Hematopoietic multipotent progenitor cell (in vitro differentiated cells): ENCODE measurements around the gene GRPR. TPM values are rescaled to one million over a fixed set of nuclear protein-coding genes. Genes with fewer than 3 reads are reported as not detected.
"Not testable (repeated sequence)": the region's sequence is repeated elsewhere in the genome, so short reads cannot be mapped to it uniquely, and the experiment has no call there.

Experiments
- DNase-seq, 3 donors: peaks; one replicate each; pipeline ENCODE4 v3.0.0-alpha.2; 2011 to 2015; ENCODE audit warnings: low read depth in 2 of 3, low spot score in 2 of 3
- total RNA-seq: library from RNA; depleted of rRNA; stranded (reverse); fragments of >200 nt; gene quantifications from one replicate; pipeline ENCODE4 v1.2.3, GENCODE V29; 2012

GRPR gene
- total RNA-seq, 1 donor, result 0.27 TPM

DNA sequence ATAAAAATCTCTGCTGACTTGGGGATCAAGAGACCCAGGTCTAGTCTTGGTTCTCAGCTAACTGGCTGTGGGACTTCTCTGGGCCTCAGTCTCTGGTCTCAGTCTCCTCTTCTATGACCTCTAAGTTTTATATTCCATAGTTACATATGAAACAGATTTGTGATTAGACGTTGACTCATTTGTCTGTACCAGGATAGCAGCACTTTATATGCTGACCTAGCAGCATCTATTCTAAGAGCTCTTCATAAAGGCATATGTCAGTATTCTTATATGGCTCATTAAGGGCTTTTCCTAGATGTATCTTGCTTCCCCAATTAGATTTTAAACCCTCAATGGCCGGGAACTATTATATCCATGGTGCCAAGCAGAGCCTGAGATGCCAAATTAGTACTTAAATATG lies 12.7 kb downstream of the GRPR start:
- no peak for DNase-seq

DNA sequence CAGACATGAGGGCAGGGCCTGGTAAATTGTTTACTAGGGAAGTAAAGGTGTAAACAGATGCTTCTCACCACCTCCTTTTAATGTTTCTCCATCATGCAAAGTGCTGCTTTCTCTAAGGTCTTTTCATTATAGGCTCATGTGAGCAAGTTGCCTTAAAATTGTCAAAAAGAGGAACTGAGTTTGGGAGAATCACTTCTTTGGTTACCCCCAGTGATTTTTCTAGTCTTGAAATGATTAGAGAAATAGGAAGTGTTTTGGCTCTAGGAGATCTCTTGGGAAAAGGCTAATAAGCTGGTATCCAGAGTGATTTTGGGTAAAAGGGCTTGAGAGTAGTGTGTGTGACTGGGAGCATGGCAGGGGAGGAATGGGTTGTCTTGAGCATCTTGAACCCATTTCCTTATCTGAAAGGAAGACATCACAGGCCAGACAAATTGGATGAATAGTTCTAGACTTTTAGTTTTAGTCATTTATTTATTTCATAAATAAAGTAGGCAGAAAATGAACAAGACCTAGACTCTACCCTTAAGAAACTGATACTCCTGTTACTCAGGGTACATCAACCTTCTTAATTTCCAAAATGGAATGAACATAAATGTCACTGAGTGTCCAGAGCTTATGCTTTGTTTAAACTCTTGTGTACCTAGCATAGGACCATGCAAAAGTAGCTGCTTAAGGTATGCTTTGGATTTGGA lies 14.2 kb downstream of the GRPR start:
- peak in 1 of 3 donors; percentile 24 for DNase-seq

DNA sequence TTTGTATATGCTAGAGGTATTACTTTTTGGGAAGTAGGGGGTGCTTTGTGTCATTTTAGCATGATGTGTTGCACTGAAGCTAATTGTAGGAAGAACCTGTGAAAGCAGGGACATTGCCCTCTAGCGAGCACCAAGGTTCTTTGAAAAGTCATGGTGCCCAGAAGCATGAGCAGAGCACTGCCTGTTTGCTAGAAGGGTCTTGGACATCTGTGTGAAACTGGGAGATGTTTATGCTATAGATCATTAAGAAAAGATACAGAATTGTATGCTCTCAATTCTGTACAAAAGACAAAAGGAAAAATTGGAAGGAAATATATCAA lies 14.7 kb downstream of the GRPR start:
- DNase-seq, result peak in 1 of 3 donors; percentile 6

DNA sequence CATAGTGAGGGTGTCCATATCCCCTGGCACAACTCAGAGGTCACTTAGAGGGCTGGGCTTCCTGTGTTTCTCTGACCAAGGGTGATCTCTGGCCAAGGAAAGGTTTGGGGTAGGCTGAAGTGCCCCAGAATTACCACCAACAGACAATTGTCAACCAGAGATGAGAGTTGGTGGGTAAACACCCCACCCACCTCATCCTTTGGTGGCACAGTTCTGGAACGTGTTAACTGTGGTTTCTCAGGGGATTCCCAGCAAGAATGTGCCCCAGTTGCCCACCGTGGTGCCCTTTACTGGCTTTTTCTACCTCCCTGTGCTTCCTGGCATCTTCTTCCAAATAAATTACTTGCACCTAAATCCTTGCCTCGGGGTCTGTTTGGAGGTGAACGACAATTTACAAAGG lies 17.1 kb downstream of the GRPR start:
- DNase-seq, result no peak

DNA sequence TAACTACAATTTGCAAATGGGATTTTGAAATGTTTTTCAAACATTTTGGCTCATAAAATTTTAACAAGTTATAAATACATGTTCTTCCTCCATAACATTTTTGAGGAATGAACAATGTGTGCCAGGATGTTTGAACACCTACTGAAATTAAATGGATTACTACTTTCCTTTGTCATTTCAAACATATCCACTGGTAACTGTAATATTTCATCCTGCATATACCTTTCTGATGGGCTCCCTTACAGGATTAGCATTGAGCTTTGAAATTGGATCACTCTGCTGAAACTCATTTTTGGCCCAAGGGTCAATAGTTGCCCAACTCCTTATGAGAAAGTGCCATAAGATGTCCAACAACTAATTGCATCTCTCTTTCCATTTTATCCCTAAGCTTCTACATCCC lies 17.6 kb downstream of the GRPR start:
- no peak for DNase-seq

DNA sequence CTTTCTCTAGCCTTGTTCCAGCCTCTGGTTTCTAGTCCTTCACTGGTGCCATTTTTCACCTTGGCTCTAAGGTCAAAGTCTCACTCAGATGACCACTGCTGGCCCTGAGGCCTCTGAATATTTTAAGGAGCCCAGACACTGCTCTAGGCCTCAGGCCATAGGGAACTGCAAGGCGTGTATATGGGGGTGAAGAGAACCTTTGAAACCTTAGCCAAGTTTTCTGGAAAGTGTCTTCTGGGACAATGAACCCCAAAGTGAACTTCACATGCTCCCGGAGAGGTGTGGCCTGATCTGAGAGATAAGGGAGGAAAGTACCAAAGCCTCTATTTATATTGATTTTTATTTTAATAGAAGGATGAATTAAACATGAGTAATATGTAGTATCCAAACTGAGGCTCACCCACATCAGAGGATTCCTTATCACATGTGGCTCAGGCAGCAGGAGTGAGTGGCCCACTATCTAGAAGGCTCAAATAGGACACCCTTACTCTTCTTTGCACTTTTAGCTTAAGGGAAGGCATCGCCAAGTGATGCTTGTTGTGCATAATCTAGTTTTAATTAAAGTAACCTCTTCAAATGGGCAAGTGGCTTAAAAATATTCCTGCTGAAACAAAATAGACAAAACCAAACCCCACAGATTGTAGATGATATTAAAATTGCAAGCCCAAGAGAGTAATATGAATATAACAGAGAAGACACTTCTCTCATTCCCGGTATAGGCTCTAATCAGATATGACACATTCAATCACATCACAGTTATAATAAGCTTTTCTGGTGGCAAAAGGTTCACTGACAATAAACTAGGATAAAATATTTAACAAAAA lies 18.3 kb downstream of the GRPR start:
- no peak for DNase-seq

DNA sequence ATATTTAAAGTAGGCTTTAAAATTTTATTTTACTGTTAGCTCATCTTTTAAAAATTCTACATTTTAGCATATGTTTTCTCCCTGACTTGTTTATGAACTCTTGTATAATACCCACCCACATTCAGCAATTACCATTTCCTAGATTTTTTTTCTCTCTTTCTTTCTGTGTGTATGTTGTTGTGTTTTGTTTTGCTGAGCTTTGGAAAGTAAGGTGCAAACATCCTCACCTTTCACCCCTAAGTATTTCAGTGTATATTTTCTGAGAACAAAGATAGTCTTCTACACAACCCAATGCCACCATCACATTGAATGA lies 18.8 kb downstream of the GRPR start:
- no peak for DNase-seq

DNA sequence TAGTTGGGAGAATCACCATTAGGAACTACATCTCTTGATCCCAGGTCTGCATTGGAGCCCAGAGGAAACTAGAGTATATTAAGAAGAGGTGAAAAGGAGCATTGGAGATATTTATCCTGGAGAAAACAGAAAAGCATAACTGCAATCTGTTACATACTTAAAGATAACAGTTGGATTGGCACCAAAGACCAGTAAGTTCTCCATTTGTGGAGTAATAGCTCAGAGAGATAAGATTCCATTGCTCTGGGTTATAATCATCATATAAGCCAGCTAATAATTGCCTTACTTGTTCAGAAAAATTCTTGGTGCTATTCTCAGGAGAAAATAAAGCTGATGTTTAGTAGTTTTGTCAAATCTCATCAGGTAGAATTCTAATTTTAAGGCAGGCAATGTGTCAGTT lies 20.6 kb downstream of the GRPR start:
- no peak for DNase-seq

DNA sequence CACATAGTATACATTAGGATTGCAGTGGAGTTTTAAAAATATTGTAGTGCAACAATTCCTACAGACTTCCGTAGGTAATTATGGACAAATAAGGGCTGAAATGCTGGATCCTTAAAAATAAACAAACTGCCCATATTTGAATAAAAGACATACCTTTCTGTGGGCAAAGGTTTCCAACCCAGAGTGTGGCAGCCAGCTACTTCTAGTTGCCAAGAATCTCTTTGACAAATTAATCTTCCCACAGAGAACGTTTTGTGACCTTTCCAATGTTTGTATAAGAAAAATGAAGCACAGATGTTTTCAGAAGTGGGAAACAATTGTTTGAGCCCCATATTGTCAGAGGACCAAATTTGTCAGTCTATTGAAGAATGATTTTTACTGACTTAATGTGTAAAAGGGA lies 21.1 kb downstream of the GRPR start:
- no peak for DNase-seq

DNA sequence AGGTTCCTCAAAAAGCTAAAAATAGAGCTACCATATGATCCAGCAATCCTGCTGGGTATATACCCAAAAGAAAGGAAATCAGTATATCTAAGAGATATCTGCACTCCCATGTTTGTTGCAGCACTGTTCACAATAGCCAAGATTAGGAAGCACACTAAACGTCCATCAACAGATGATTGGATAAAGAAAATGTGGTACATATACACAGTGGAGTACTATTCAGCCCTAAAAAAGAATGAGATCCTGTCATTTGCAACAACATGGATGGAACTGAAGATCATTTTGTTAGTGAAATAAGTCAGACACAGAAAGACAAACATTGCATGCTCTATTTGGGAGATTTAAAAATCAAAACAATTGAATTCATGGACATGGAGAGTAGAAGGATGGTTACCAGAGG lies 21.7 kb downstream of the GRPR start:
- DNase-seq, result not testable (repeated sequence)

DNA sequence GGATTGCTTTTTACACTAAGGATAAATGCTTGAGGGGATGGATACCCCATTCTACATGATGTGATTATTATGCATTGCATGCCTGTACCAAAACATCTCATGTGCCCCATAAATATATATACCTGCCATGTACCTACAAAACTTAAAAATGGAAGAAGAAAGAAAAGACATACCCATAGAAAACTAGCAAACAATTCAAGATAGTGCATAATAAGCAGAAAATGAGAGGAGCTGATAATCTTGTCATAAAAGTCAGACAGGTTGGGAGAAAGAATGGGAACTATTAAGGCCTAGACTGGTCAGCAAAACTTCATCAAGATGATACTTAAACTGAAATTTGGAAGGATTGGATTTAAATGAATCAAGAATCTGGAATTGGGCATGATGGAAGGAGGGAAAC lies 22.3 kb downstream of the GRPR start:
- no peak for DNase-seq

DNA sequence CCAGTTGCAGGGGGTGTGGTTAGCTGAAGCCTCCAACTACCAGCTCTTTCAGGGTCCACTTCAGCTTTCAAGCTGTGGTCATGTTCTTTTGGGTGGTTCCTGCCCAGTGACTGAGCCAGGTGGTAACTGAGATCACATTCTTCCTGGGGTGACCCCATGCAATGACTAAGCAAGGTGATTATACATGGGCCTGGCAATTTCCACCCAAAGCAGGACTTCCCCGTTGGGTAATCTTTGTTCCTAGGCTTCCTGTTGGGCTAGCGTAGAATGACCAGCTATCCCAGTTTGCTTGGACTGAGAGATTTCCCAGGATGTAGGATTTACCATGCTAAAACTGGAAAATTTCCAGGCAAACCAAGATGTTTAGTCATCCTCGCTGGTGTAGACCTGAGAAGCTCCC lies 25.5 kb downstream of the GRPR start:
- DNase-seq, result no peak

DNA sequence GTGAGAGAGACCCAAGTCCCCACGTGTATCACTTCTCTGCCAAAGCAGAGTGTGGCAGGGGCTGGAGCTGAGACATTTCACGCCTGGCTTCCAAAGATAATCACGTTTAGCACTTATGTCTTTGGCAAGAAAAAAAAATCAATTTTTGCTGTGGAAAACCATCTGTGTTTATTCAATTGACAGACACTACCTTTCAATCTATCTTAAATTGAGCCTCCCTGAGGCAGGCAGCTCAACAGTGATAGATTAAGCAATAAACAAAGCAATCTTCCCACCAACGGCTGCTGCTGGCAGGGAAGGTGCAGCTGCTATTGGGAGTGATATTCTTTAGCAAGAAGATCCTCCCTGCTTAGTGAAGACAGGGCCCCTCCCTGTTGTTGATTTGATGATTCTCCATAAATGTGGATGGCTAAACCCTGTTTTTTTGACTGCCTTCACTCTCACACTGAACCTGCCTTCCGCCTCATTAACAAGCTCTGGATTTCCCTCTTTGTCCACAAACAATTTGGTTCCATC lies 32.3 kb downstream of the GRPR start:
- DNase-seq, result no peak

DNA sequence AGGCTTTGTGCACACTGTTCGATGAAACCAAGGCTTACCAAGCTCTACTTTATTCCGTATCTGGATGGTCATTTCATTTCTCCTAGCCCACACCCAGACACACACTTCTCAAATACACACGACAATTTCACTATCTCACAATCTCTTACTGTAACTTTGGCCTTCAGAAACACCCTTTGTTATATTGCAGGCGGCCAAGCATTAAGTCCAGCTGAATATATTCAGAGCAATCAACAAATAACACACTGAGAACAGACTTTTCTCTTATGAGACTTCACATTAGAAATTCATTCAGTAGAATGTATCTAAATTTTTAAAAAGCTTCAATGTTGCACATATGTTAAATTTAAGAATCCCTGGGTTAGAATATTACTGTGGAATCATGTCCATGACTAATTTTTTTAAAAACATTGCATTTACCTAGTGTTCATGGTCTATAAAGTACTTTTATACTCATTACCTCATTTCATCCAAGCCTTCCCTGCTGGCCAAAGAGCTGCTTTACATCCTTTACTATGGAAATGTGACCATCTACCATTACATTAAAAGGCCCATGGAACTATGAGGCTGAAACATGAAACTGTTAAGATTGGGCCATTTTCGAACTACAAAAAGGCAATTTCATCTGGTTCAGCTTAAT lies 33.4 kb downstream of the GRPR start:
- DNase-seq, result no peak

DNA sequence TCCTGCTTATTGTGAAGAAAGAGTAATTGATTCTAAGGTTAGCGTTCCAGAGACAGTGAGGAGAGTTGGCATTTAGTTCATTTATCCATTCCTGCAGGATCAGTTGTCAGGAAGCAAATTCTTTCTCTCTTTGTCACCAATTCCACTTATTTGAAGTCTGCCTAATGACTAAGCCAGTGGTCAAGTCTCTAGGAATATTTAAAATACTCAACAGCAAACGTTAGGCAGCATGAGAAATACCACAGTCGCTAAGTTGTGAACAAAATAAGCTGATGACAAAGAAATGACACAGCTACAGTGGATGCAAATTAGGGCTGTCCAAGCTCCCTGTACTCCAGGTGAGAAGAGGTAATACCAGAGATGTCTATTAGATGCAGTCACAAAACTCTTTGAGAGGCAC lies 37.4 kb downstream of the GRPR start:
- no peak for DNase-seq

DNA sequence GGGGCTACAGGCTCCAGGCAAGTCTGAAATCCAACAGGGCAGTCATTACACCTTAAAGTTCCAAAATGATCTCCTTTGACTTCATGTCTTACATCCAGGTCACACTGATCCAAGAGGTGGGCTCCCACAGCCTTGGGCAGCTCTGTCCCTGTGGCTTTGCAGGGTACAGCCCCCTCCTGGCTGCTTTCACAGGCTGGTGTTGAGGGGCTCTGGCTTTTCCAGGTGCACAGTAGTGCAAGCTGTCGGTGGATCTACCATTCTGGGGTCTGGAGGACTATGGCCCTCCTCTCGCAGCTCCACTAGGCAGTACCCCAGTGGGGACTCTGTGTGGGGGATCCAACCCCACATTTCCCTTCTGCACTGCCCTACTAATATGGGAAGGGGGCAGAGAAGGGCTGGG lies 37.8 kb downstream of the GRPR start:
- not testable (repeated sequence) for DNase-seq

DNA sequence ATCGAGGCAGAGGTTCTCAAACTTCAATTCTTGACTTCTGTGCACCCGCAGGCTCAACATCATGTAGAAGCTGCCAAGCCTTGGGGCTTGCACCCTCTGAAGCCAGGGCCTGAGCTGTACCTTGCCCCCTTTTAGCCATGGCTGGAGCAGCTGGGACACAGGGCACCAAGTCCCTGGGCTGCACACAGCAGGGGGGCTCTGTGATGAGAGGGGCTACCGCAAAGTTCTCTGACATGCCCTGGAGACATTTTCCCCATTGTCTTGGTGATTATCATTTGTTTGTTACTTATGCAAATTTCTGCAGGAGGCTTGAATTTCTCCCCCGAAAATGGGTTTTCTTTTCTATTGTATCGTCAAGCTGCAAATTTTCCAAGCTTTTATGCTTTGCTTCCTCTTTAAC lies 39.0 kb downstream of the GRPR start:
- no peak for DNase-seq

DNA sequence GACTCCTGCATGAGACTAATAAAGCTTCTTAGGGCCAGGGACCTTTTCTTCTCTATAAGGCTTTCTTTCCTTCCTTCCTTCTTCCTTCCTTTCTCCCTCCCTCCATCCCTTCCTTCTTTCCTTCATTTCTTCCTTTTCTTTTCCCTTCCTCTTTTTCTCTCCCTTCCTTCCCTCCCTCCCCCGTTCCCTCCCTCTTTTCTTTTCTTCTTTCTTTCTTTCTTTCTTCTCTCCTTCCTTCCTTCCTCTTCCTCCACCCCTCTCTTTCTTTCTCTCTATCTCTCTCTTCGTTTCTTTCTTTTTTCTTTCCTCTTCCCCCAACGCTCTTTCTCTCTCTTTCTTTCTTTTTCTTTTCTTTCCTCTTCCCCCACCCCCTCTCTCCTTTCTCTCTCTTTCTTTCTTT lies 41.4 kb downstream of the GRPR start:
- no peak for DNase-seq

DNA sequence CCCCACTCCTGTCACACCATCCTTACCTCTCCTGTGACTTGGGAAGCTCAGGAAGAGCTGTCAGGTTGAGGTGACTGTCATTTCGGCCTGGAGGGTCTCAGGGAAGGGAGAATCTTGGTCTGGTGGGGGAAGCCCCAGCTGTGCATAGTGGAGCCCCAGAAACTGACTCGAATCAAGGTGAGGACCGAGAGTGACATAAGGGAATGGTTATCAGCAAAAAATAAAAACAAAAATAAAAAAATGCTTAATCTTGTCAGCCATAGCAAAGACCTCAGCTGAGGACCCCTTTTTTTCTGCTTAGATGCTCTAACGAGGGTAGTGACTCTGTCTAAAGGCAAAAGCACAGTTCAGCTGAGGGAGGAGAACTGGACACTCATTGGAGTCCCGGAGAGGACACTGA lies 43.8 kb downstream of the GRPR start, which contains the start of gene MAGEB17:
Gene MAGEB17, plus strand, starts transcription at position 301 of the 400 bp plus-strand sequence. CDS start 2,902 bp downstream, outside the sequence.
- DNase-seq, result no peak

DNA sequence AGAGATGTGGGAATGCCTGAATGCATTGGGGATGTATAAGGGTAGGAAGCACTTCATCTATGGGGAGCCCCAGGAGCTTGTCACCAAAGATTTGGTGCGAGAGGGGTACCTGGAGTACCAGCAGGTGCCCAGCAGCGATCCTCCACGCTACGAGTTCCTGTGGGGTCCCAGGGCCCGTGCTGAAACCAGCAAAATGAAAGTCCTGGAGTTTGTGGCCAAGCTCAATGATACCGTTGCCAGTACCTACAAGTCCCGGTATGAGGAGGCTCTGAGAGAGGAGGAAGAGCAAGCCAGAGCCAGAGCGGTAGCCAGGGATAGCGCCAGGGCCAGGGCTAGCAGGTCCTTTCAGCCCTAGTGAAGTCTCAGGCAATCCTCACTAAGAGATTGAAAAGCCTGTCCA lies 47.7 kb downstream of the GRPR start:
- no peak for DNase-seq

DNA sequence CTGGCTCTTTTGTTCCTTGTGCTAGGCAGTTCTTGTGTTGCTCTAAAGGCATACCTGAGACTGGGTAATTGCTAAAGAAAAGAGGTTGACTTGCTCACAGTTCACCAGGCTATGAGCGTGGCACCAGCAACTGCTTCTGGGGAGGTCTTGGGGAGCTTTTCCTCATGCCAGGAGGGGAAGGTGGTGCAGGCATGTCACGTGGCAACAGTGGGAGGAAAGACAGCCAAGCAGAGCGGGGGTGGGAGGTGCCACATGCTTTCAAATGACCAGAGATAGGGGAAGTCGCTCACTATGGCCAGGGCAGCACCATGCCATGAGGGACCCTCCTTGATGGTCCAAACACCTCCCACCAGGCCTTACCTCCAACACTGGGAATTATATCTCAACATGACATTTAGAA lies 48.6 kb downstream of the GRPR start:
- DNase-seq, result no peak

DNA sequence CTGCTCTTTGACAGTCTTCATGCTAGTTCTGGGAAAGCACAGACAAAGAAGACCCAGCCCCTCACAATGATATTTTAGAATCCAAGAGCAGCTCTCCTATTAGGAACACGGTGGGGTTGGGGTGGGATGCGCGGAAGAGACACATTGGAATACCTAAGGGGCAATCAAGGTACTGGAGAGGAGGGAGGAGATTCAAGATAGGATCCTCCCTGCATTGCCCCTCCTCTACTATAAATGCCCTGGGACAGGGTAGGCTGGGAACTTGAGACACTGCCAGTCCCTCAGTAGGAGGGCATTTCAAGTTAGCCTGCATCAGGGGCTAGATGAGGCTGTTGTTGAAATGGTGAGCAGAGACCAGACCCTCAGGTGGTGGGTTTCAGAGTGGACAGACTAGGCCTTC lies 49.0 kb downstream of the GRPR start:
- DNase-seq, result no peak
